Stomach (tissue), 4 donors: ENCODE results near the gene CFAP74.

Experiments
- CTCF ChIP-seq, 7 experiments: fragments of 450-650 bp in 4 of 7; fragments of 200-600 bp in 3 of 7; sonication (generic) in 3 of 7; IDR thresholded peaks; one replicate each; pipeline ENCODE4 v1.5.1; 2016 to 2019; ENCODE audit warnings: antibody characterized with exemption in 7 of 7, control low read depth in 2 of 7, mild to moderate bottlenecking in 1 of 7
- EP300 ChIP-seq: sonication (generic); formaldehyde crosslinking; IDR thresholded peaks from one replicate; pipeline ENCODE4 v1.6.1; 2017; ENCODE audit warnings: antibody characterized with exemption
- POLR2A ChIP-seq, 4 donors: fragments of 450-650 bp; IDR thresholded peaks; one replicate each; pipeline ENCODE4 v1.6.1; 2016; ENCODE audit warnings: antibody characterized with exemption in 4 of 4, control low read depth in 2 of 4, mild to moderate bottlenecking in 1 of 4, moderate library complexity in 1 of 4
- POLR2AphosphoS5 ChIP-seq, 3 donors: sonication (generic); formaldehyde crosslinking; IDR thresholded peaks; one replicate each; pipeline ENCODE4 v1.6.1; 2016; ENCODE audit warnings: antibody characterized with exemption in 3 of 3

- TF ChIP-seq CTCF (IDR thresholded peaks at IDR 0.05) (no peak), POLR2A (IDR thresholded peaks at IDR 0.05) (no peak), POLR2AphosphoS5 (IDR thresholded peaks at IDR 0.05) (no peak), EP300 (no peak)
Measured at GRCh38 chr1:1920608-1921458, 82.8 kb downstream of the CFAP74 start.
